LNCaP clone FGC (cell line): ENCODE data around the gene KRIT1.
A peak's percentile ranks its signal among the peaks of the same experiment; 100 is the strongest.
"Not testable (repeated sequence)": the region's sequence is repeated elsewhere in the genome, so short reads cannot be mapped to it uniquely, and the experiment has no call there.

ENCODE experiments used
- DNase-seq: peaks from one replicate; pipeline ENCODE4 v3.0.0-alpha.2; 2011; ENCODE audit warnings: low read depth
- H3K4me3 ChIP-seq: 2 replicates; pipeline ENCODE4 v1.5.1; 2011; ENCODE audit warnings: mild to moderate bottlenecking, low read depth, low read length, control low read depth
- TF ChIP-seq, protein P1 (sequence below): IDR thresholded peaks from 2 replicates; pipeline ENCODE4 v1.5.1; 2012; ENCODE audit warnings: mild to moderate bottlenecking; ENCODE audit not compliant: control insufficient read depth, insufficient read depth; ENCODE audit errors: extremely low read depth

Gene KRIT1

DNA sequence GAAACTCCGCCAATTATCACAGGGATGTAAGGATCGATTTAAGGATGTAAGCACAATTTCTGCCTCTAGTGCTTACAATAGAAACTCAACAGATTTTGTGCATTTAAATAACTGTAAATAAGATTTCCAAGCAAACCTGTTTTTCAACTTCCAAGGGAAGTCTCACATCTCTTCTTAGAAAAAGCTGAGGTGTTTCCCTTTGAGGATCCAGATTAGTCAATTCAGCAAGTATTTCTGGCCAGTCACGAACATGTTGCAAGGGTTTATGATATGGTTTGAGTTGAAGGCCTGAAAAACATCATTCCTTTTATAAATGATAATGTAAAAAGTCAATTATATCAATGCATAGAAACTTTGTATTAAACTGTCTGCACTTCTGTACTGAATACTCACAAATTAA, 23.9 kb downstream of the KRIT1 start:
- TF ChIP-seq, protein P1, sequence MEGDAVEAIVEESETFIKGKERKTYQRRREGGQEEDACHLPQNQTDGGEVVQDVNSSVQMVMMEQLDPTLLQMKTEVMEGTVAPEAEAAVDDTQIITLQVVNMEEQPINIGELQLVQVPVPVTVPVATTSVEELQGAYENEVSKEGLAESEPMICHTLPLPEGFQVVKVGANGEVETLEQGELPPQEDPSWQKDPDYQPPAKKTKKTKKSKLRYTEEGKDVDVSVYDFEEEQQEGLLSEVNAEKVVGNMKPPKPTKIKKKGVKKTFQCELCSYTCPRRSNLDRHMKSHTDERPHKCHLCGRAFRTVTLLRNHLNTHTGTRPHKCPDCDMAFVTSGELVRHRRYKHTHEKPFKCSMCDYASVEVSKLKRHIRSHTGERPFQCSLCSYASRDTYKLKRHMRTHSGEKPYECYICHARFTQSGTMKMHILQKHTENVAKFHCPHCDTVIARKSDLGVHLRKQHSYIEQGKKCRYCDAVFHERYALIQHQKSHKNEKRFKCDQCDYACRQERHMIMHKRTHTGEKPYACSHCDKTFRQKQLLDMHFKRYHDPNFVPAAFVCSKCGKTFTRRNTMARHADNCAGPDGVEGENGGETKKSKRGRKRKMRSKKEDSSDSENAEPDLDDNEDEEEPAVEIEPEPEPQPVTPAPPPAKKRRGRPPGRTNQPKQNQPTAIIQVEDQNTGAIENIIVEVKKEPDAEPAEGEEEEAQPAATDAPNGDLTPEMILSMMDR: no peak
- no peak for DNase-seq
- no peak overlapping the region for H3K4me3 ChIP-seq

DNA sequence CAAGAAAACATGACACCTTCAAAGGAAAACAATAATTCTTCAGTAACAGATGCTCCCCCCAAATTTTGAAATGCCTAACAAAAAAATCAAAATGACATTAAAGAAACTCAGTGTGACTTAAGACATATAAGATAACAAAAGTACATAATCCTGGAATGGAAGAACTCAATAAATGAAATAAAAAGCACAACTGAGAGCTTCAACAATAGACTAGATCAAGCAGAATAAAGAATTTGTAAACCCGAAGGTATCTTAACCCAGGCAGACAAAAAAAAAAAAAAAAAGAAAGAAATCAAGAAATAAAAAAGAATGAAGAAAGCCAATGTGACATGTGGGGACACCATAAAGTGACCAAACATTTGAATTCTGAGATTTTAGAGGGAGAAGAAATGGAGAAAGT, 39.0 kb downstream of the KRIT1 start:
- DNase-seq: no peak
- no peak overlapping the region for H3K4me3 ChIP-seq
- TF ChIP-seq, protein P1: no peak

DNA sequence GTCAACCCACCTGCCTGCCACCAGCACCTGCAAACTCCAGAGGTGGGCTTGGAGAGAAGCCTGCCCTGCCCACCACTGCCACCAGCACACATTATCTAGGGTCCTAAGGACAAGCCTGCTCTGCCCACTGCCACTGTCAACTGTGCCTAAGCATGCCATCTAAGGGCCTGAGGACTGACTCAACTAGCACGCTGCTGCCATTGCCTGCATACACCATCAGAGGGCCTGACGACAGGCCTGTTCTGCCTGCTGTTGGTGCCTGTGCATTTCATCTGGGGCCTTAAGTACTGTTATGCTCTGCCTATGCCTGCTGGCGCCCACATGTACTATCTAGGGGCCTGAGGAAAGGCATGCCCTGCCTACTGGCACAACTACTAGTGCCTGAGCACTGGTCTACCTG, 39.7 kb downstream of the KRIT1 start:
- no peak overlapping the region for H3K4me3 ChIP-seq
- DNase-seq: no peak
- TF ChIP-seq, protein P1: no peak

DNA sequence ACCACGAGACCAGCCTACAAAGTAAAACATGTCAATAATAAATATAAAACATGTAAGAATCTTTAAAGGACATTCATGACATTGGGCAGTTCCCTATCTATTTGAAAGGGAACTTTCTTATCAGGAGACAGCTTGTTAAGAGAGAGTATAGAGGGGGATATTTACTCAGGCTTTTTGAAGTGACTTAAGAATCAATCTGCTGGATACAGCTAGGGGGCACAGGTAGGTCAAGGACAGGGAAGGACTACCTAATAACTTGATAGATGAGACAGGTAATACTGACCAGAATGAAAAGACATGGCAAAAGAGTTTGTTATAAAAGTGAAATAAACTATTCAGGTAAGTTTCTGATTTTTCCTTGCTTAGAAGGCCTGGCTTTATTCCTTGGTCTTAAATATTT, 44.9 kb downstream of the KRIT1 start:
- TF ChIP-seq, protein P1: no peak
- DNase-seq: no peak
- no peak overlapping the region for H3K4me3 ChIP-seq

DNA sequence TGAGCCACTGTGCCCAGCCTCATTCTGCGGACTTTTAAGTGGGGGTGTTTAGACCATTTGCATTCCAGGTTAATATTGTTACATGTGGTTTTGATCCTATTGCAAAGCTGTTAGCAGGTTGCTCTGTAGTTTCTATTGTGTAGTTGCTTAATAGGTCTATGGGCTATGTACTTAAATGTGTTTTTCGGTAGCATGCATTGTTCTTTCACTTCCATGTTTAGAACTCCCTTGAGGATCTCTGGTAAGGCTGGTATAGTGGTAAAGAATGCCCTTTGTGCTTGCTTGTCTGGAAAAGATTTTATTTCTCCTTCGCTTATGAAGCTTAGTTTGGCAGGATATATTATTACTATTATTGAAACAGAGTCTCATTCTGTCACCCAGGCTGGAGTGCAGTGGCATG, 53.4 kb downstream of the KRIT1 start:
- H3K4me3 ChIP-seq: no peak overlapping the region
- no peak for DNase-seq
- TF ChIP-seq, protein P1: no peak

DNA sequence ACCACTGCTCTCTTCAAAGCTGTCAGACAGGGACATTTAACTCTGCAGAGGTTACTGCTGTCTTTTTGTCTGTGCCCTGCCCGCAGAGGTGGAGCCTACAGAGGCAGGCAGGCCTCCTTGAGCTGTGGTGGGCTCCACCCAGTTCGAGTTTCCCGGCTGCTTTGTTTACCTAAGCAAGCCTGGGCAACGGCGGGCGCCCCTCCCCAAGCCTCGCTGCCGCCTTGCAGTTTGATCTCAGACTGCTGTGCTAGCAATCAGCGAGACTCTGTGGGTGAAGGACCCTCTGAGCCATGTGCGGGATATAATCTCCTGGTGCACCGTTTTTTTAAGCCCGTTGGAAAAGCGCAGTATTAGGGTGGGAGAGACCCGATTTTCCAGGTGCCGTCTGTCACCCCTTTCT, 56.5 kb downstream of the KRIT1 start:
- not testable (repeated sequence) for DNase-seq, H3K4me3 ChIP-seq

DNA sequence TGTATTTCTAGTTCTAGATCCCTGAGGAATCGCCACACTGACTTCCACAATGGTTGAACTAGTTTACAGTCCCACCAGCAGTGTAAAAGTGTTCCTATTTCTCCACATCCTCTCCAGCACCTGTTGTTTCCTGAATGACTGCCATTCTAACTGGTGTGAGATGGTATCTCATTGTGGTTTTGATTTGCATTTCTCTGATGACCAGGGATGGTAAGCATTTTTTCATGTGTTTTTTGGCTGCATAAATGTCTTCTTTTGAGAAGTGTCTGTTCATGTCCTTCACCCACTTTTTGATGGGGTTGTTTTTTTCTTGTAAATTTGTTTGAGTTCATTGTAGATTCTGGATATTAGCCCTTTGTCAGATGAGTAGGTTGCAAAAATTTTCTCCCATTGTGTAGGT, 61.4 kb downstream of the KRIT1 start:
- not testable (repeated sequence) for H3K4me3 ChIP-seq, DNase-seq

DNA sequence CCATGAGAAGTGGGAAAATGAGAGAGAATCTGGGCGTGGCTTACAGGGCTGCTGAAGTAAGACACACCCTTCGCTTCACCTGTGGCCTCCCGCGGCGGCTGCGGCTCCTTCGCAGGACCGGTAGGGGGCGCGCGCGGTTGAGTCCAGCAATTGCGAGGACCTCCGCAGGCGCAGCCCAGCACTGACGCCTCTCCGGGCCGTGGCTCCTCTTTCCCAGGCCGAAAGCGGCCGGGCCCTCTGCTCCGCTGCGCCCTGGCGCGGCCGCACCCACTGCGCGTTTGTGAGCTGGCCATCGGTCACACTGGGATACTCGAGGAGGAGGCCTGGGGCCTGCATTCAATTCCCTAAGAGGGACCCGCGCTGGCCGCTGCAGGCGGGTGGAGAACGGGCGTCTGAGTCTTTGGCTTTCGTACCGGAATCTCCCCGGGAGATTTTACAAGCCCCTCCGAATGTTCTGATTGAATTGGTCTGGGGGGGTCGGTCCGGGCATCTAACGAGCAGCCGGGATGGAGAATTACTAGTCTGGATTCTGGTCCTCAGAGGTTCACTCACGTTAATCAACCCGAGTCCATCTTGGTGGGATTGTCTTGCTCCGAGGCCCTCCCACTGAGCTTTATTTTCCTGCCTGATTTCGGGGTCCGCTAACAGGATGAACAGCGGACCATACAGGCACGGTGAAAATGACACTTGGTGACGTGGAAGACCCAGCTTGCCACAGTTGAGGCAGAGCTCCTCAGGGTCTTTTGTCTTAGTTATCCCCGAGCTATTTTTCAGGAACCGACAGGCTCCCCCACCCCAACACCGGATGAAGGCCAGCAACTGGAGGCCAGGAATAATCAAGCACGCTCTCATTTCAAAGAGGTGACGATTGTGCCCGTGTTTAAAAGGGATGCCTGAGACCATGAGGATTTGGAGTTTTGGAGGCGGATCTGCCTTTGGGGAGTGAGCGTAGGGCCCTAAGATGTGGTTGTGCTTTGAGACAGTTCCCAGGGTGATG, 66.5 kb downstream of the KRIT1 start, which contains the start of gene LRRD1:
TSS of gene LRRD1 (minus strand) at position 215 of the 997 bp plus-strand sequence. CDS start 13,940 bp downstream, outside the sequence.
- H3K4me3 ChIP-seq: 0 out of 2 replicates have a peak within 1 kb of the TSS, but pooled peaks have one; percentile 9
- TF ChIP-seq, protein P1: peak; percentile 99
- DNase-seq: peak; percentile 60
